ENCODE data around the gene FNDC3B.

- no peak for TF ChIP-seq CTCF (IDR thresholded peaks at IDR 0.05; ENCODE audit: insufficient read depth, low read length, poor library complexity, severe bottlenecking)
- no peak for TF ChIP-seq EZH2phosphoT487 (conservative IDR thresholded peaks at IDR 0.05; ENCODE audit: low read length)
Observed at GRCh38 chr3:172133838-172134237, 94.5 kb downstream of the FNDC3B start.

Data from SU-DHL-6 (cell line).